Stomach (tissue), 4 donors: Measurements from ENCODE around the gene PDXK.

ENCODE experiments used
- POLR2AphosphoS5 ChIP-seq, 3 donors: sonication (generic); formaldehyde crosslinking; IDR thresholded peaks; one replicate each; pipeline ENCODE4 v1.6.1; 2016; ENCODE audit warnings: antibody characterized with exemption in 3 of 3
- TF ChIP-seq, protein P1 (sequence below), 7 experiments: fragments of 450-650 bp in 4 of 7; fragments of 200-600 bp in 3 of 7; sonication (generic) in 3 of 7; IDR thresholded peaks; one replicate each; pipeline ENCODE4 v1.5.1; 2016 to 2019; ENCODE audit warnings: antibody characterized with exemption in 7 of 7, control low read depth in 2 of 7, mild to moderate bottlenecking in 1 of 7

DNA sequence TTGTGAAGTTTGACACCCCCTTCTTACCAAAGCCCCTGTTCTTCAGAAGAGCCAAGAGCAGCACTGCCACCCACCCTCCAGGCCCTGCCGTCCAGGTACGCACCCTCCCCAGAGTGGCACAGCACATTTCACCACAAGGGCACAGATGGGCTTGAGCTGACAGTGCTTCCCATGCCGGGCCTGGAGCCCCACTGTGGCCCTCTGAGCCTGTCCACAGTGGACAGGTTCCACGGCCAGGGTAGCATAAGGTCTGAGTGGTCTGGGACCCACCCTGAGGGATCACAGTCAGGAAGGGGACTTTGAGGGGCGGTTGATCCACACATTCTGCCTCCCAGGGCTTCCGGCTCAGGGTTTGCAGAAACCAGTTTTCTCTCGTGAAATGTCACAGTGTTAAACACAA, 28.6 kb upstream of the PDXK start:
- TF ChIP-seq, protein P1, sequence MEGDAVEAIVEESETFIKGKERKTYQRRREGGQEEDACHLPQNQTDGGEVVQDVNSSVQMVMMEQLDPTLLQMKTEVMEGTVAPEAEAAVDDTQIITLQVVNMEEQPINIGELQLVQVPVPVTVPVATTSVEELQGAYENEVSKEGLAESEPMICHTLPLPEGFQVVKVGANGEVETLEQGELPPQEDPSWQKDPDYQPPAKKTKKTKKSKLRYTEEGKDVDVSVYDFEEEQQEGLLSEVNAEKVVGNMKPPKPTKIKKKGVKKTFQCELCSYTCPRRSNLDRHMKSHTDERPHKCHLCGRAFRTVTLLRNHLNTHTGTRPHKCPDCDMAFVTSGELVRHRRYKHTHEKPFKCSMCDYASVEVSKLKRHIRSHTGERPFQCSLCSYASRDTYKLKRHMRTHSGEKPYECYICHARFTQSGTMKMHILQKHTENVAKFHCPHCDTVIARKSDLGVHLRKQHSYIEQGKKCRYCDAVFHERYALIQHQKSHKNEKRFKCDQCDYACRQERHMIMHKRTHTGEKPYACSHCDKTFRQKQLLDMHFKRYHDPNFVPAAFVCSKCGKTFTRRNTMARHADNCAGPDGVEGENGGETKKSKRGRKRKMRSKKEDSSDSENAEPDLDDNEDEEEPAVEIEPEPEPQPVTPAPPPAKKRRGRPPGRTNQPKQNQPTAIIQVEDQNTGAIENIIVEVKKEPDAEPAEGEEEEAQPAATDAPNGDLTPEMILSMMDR (IDR thresholded peaks at IDR 0.05) = no peak
- TF ChIP-seq POLR2AphosphoS5 (IDR thresholded peaks at IDR 0.05) = no peak
